CD4-positive, alpha-beta T cell treated with Interleukin-12 subunit alpha and Interleukin-12 subunit beta, for 1 hour (primary cell): ENCODE results near the gene MINDY1.

Source experiments
- DNase-seq: peaks from one replicate; pipeline ENCODE4 v3.0.0-alpha.2; 2020

The MINDY1 gene

DNA sequence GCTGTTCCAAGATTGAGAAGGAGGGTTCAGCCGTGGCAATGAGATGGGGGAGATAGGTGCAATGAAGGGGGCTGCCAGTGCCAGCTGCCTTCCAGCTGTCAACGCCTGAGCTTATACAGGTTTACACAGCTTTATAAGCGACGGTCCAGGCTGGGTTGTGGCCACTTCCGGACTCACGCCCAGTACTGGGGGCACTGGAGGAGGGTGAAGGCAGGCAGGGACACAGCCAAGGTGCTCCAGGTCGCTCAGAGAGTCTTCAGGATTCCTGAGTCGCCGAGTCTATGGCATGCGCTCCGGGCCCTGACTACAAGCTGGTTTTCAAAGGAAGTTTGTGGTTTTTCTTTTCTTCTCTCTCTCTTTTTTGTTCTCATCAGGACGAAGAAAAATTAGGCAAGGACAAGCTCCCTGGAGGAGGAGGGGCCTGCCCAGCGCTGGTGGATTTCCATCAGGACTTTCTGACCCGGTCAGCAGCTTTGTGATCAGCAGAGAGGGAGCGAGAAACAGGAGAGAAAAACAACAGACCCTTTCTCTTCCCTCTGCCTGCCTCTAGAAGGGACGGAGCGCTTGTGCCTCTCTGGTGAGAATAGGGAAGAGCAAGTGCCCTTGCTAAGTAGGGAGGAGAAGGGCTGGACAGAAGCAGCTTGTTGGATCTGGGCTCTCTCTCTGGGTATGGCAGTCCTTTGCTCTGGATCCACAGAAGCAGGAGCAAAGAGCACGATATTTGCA is at the start of gene MINDY1:
Gene MINDY1 (minus strand): TSS at position 576 of the 726 bp plus-strand sequence. CDS start 4,285 bp downstream, outside the sequence.
- peak; percentile 48 for DNase-seq

- peak; percentile 77 for DNase-seq
Measured at GRCh38 chr1:151056149-151056548, 49.4 kb upstream of the MINDY1 start.

DNA sequence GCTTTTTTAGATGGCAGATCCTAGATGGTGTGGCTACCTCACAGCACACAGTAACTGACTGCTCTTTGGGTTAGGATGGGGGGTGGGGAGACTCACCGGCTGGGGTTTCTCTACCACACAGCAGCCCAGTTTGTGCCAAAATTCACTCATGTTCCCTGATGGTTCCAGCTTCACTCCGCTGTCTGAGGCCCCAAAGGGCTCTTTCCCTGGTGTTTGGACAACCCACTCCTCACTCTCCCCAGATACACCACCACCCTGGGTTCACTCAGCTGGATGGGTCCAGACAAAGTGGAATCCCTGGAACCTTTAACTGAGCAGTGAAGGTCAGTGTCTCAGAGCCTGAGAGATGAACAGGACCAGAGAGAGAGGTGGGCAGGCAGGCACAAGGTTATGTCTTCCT is 48.9 kb upstream of the MINDY1 start:
- DNase-seq, result no peak

- no peak for DNase-seq
Measured at GRCh38 chr1:151054971-151055547, 48.4 kb upstream of the MINDY1 start.

DNA sequence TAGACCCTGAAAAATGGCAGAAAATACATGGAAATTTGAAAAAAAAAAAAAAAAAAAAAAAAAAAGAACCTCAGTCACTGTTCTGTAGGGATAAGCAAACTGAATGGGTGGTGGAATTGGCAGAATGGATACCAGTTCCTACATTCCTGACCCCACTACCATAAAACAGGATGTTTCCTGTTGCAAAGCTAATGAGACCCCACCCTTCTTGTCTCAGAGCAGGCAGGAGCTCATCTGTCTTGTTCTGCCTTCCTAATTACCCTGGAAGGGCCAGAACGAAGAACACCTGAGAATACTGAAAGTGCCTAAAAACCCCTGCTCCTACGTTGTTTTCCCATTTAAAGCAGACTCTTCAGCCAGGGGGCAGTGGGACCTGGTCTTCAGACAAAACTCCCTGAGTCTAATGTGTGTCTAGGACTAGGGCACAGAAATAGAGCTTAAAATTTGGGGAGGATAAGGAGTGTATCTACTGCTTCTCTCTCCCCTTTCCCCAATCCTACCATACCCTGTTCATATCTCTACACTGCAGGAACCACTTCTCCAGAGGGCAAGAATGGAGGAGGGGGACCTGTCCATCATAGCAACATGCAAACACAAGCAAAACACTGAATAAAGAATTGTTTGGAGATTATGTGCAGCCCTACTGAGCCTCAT is 44.8 kb upstream of the MINDY1 start:
- DNase-seq, result no peak

DNA sequence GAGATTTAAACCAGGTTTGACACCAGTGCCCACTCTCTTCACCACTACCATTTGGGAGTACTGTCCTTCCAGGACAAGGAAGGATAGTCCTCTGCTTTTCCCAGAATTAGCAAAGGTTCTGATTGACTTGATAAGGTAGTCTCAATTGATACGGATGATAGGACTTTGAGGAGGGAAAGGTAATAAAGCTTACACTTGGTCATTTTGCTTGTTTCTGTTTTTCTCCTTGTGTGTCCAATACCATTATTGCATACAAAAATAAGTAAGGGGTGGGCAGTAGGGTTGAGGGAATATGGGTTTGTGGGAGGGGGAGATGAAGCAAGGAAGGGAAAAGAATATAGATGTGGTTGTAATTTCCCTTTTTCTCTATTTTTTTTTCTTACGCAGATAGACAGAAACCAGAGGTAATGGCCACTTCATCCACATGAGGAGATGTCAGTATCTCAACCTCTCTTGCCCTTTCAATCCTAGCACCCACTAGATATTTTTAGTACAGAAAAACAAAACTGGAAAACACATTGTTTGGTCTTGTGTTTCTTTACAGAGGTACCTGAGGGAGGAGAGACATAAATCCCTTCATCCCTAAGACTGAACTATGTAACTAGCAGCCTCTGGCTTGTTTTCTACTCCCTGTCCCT is 43.5 kb upstream of the MINDY1 start:
- DNase-seq, result no peak

DNA sequence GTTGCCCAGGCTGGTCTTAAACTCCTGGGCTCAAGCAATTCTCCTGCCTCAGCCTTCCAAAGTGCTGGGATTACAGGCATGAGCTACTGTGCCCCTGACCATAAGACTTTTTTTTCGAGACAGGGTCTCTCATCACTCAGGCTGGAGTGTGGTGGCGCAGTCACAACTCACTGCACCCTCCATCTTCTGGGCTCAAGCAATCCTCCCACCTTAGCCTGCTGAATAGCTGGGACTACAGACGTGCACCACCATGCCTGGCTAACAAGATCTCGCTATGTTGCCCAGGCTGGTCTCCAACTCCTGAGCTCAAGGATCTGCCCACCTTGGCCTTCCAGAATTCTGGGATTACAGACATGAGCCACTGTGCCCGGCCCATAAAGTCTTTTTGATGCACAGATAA is 42.8 kb upstream of the MINDY1 start:
- no peak for DNase-seq

GRCh38 chr1:151048645-151049032 is 41.9 kb upstream of the MINDY1 start:
- no peak for DNase-seq

DNA sequence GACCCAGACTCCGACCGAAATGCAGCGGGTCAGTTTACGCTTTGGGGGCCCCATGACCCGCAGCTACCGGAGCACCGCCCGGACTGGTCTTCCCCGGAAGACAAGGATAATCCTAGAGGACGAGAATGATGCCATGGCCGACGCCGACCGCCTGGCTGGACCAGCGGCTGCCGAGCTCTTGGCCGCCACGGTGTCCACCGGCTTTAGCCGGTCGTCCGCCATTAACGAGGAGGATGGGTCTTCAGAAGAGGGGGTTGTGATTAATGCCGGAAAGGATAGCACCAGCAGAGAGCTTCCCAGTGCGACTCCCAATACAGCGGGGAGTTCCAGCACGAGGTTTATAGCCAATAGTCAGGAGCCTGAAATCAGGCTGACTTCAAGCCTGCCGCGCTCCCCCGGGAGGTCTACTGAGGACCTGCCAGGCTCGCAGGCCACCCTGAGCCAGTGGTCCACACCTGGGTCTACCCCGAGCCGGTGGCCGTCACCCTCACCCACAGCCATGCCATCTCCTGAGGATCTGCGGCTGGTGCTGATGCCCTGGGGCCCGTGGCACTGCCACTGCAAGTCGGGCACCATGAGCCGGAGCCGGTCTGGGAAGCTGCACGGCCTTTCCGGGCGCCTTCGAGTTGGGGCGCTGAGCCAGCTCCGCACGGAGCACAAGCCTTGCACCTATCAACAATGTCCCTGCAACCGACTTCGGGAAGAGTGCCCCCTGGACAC is 41.4 kb upstream of the MINDY1 start:
- DNase-seq, result peak; percentile 71

DNA sequence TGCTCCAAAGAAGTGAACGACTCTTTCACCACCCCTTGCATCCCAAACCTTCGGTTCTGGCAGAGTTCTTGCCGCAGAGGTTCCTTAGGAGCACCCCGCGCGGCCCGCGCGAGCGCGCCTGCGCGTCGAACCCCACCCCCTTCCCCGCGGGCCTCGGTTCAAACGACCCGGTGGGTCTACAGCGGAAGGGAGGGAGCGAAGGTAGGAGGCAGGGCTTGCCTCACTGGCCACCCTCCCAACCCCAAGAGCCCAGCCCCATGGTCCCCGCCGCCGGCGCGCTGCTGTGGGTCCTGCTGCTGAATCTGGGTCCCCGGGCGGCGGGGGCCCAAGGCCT is 40.9 kb upstream of the MINDY1 start, which contains the start of gene C1orf56:
Gene C1orf56 (plus strand): TSS at position 161 of the 334 bp plus-strand sequence. CDS start 97 bp downstream, at position 258.
- DNase-seq, result peak; percentile 72

- DNase-seq, result peak; percentile 28
Measured at GRCh38 chr1:151043163-151043562, 36.5 kb upstream of the MINDY1 start.

DNA sequence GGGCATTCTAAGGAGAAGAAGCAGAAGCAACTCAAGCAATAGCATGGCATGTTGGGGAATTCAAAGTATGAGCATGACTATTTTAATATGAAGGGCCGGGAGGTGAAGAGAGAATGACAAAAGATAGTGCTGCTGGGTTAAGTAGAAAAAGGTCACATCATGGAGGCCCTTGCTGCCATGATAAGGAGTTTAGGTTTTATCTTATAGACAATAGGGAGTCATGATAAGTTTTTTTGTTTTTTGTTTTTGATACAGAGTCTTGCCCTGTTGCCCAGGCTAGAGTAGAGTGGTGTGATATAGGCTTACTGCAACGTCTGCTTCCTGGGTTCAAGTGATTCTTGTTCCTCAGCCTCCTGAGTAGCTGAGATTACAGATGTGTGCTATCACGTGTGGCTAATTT is 32.8 kb upstream of the MINDY1 start:
- DNase-seq, result no peak

DNA sequence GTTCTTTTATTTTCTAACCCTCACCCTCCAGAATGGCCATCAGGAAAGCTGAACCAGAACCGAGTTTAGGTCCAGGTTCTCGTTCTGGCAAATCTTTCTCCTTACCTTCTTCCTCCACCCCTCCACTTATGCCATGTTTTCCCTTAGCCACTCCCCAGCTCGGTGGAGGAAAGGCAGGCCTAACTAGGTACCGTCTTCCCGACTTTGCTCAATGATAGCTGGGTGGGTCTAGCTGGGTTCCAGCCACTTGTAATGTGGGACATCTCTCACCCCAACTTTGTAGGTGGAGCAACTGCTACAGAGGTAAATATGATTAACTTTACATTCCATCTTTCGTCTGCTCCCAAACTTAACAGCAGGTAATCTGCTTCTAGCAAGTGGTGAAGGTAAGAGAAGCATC is 30.3 kb upstream of the MINDY1 start:
- no peak for DNase-seq

GRCh38 chr1:151036356-151036755 is 29.7 kb upstream of the MINDY1 start, which contains the start of gene BNIPL:
Gene BNIPL (plus strand): TSS chr1:151036586. CDS start chr1:151036726, 140 bp downstream.
- DNase-seq, result no peak

GRCh38 chr1:151035167-151035566 is 28.5 kb upstream of the MINDY1 start:
- no peak for DNase-seq

DNA sequence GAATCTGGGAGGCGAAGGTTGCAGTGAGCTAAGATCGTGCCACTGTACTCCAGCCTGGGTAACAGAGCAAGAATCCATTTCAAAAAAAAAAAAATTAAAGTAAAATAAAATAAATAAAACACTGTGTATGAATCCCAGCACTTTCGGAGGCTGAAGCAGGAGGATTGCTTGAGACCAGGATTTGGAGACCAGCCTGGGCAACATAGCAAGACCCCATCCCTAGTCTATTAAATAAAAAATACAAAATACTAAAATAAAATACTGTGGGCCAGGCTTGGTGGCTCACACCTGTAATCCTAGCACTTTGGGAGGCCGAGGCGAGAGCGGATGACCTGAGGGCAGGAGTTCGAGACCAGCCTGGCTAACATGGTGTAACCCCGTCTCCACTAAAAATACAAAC is 25.5 kb upstream of the MINDY1 start:
- DNase-seq, result no peak

- no peak for DNase-seq
Measured at GRCh38 chr1:151026460-151026859, 19.8 kb upstream of the MINDY1 start.

- peak; percentile 90 for DNase-seq
Measured at GRCh38 chr1:151024540-151025146, 17.9 kb upstream of the MINDY1 start.

GRCh38 chr1:151013518-151013917 is 6.8 kb upstream of the MINDY1 start:
- DNase-seq, result no peak

- DNase-seq, result no peak
Measured at GRCh38 chr1:151012684-151013471, 6.2 kb upstream of the MINDY1 start.

GRCh38 chr1:151011154-151011850 is 4.6 kb upstream of the MINDY1 start:
- no peak for DNase-seq
